Right lobe of liver (tissue), 4 donors: Measurements from ENCODE around the gene KLHL6.

Source experiments
- POLR2A ChIP-seq: fragments of 450-650 bp; IDR thresholded peaks from one replicate; pipeline ENCODE4 v1.6.1; 2017; ENCODE audit warnings: antibody characterized with exemption, mild to moderate bottlenecking
- TF ChIP-seq, protein P1 (sequence below), 4 donors: fragments of 200-600 bp in 3 of 4; fragments of 450-650 bp in 1 of 4; IDR thresholded peaks; one replicate each; pipeline versions ENCODE4 v1.5.1 to v1.8.0; 2016 to 2022; ENCODE audit warnings: antibody characterized with exemption in 4 of 4, mild to moderate bottlenecking in 2 of 4
- donor health status: DM: no; HTN: no; CAD: no.
- donor health status: DM: no; HTN: no; CAD: no.
- donor health status: DM: no; HTN: yes; CAD: no.

DNA sequence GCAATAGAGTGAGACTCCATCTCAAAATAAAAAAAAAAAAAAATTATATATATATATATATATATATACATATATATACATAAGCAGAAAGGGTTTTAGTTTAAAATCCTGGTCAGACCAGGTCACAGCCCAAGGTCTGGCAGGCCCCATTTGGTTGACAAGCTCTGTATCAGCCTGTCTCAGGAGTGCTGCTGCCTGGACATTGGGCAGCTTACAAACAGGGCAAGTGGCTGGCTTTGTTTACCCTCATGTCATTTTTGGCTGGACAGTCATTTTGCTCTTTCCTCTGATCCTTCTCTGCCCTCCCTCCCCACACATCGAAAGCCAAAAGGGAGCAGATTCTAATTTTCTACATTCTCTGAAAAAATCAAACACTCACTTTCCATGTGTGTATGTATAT, 26.7 kb upstream of the KLHL6 start:
- TF ChIP-seq, protein P1, sequence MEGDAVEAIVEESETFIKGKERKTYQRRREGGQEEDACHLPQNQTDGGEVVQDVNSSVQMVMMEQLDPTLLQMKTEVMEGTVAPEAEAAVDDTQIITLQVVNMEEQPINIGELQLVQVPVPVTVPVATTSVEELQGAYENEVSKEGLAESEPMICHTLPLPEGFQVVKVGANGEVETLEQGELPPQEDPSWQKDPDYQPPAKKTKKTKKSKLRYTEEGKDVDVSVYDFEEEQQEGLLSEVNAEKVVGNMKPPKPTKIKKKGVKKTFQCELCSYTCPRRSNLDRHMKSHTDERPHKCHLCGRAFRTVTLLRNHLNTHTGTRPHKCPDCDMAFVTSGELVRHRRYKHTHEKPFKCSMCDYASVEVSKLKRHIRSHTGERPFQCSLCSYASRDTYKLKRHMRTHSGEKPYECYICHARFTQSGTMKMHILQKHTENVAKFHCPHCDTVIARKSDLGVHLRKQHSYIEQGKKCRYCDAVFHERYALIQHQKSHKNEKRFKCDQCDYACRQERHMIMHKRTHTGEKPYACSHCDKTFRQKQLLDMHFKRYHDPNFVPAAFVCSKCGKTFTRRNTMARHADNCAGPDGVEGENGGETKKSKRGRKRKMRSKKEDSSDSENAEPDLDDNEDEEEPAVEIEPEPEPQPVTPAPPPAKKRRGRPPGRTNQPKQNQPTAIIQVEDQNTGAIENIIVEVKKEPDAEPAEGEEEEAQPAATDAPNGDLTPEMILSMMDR (IDR thresholded peaks at IDR 0.05): no peak
- TF ChIP-seq POLR2A: no peak
